Skeletal muscle tissue (tissue), 4 donors: ENCODE data around the gene B3GNT9. TPM values are rescaled to one million over a fixed set of nuclear protein-coding genes. Genes with fewer than 3 reads are reported as not detected.
A peak's percentile ranks its signal among the peaks of the same experiment; 100 is the strongest.

Source experiments
- H3K27ac ChIP-seq: one replicate; pipeline ENCODE4 v1.7.0; 2013; ENCODE audit warnings: mild to moderate bottlenecking, low read depth, low read length, inconsistent platforms
- H3K27me3 ChIP-seq, 3 donors: one replicate each; pipeline ENCODE4 v1.7.0; 2013; ENCODE audit warnings: low read length in 3 of 3; ENCODE audit not compliant: control insufficient read depth in 3 of 3, insufficient read depth in 3 of 3
- H3K36me3 ChIP-seq, 3 donors: one replicate each; pipeline ENCODE4 v1.7.0; 2013; ENCODE audit warnings: low read length in 3 of 3; ENCODE audit not compliant: control insufficient read depth in 3 of 3, insufficient read depth in 3 of 3
- H3K4me1 ChIP-seq, 3 donors: one replicate each; pipeline ENCODE4 v1.7.0; 2013; ENCODE audit warnings: low read length in 3 of 3, mild to moderate bottlenecking in 3 of 3; ENCODE audit not compliant: control insufficient read depth in 3 of 3, insufficient read depth in 3 of 3
- H3K4me3 ChIP-seq, 3 donors: one replicate each; pipeline ENCODE4 v1.7.0; 2013; ENCODE audit warnings: low read length in 3 of 3
- H3K9ac ChIP-seq, 3 donors: one replicate each; pipeline ENCODE4 v1.7.0; 2013; ENCODE audit warnings: low read length in 3 of 3, mild to moderate bottlenecking in 3 of 3, moderate library complexity in 2 of 3, low read depth in 1 of 3
- H3K9me3 ChIP-seq, 3 donors: one replicate each; pipeline ENCODE4 v1.7.0; 2013; ENCODE audit warnings: low read length in 3 of 3; ENCODE audit not compliant: control insufficient read depth in 3 of 3
- total RNA-seq: library from RNA; depleted of rRNA; stranded (reverse); fragments of >200 nt; gene quantifications from one replicate; pipeline ENCODE4 v1.2.3, GENCODE V29; 2014
- donor health status: Osteomylitis.

The B3GNT9 gene
- total RNA-seq, 1 donor from 2014 or later = 7.8 TPM

- no peaks in the 10 kb centered on the region for H3K27me3 ChIP-seq
- H3K9me3 ChIP-seq = no peaks in the 10 kb centered on the region
- H3K36me3 ChIP-seq = peaks cover 3 to 7% (median 4%) of the 10 kb centered on the region in 3 donors
- H3K4me1 ChIP-seq = peaks cover 20 to 39% (median 29%) of the 10 kb centered on the region in 3 donors
- peak overlapping the region in 1 of 3 donors; percentile 96 for H3K9ac ChIP-seq
- H3K27ac ChIP-seq = no peak overlapping the region
- no peak overlapping the region for H3K4me3 ChIP-seq
These were observed 42.3 kb downstream of the B3GNT9 start for GRCh38 chr16:67108489-67108888.

GRCh38 chr16:67105881-67106280, 44.9 kb downstream of the B3GNT9 start:
- Histone ChIP-seq H3K36me3 (no peaks in the 10 kb centered on the region), H3K9ac (no peak overlapping the region), H3K4me3 (no peak overlapping the region), H3K27me3 (no peaks in the 10 kb centered on the region), H3K27ac (peak overlapping the region; percentile 54), H3K9me3 (no peaks in the 10 kb centered on the region), H3K4me1 (peaks cover 14 to 24% (median 22%) of the 10 kb centered on the region in 3 donors)

GRCh38 chr16:67105246-67105645, 45.6 kb downstream of the B3GNT9 start:
- no peaks in the 10 kb centered on the region for H3K9me3 ChIP-seq
- H3K9ac ChIP-seq = no peak overlapping the region
- H3K4me1 ChIP-seq = peaks cover 8 to 19% (median 16%) of the 10 kb centered on the region in 3 donors
- H3K36me3 ChIP-seq = no peaks in the 10 kb centered on the region
- peak overlapping the region; percentile 33 for H3K27ac ChIP-seq
- no peaks in the 10 kb centered on the region for H3K27me3 ChIP-seq
- H3K4me3 ChIP-seq = no peak overlapping the region

- H3K9ac ChIP-seq = no peak overlapping the region
- H3K36me3 ChIP-seq = no peaks in the 10 kb centered on the region
- H3K27me3 ChIP-seq = no peaks in the 10 kb centered on the region
- H3K4me1 ChIP-seq = peaks cover 8 to 17% (median 16%) of the 10 kb centered on the region in 3 donors
- H3K27ac ChIP-seq = peak overlapping the region; percentile 33
- H3K9me3 ChIP-seq = no peaks in the 10 kb centered on the region
- no peak overlapping the region for H3K4me3 ChIP-seq
These were observed 46.0 kb downstream of the B3GNT9 start for GRCh38 chr16:67104845-67105244.

GRCh38 chr16:67104061-67104460, 46.7 kb downstream of the B3GNT9 start:
- no peak overlapping the region for H3K9ac ChIP-seq
- H3K27me3 ChIP-seq = no peaks in the 10 kb centered on the region
- H3K27ac ChIP-seq = no peak overlapping the region
- peaks cover 3 to 11% (median 11%) of the 10 kb centered on the region in 3 donors for H3K4me1 ChIP-seq
- H3K9me3 ChIP-seq = no peaks in the 10 kb centered on the region
- H3K4me3 ChIP-seq = no peak overlapping the region
- H3K36me3 ChIP-seq = no peaks in the 10 kb centered on the region

- Histone ChIP-seq H3K9ac (no peak overlapping the region), H3K4me3 (no peak overlapping the region), H3K4me1 (peaks cover 0 to 8% (median 8%) of the 10 kb centered on the region in 3 donors), H3K9me3 (no peaks in the 10 kb centered on the region), H3K27me3 (no peaks in the 10 kb centered on the region), H3K36me3 (peaks cover 0 to 4% (median 0%) of the 10 kb centered on the region in 3 donors), H3K27ac (no peak overlapping the region)
These were observed 49.3 kb downstream of the B3GNT9 start for GRCh38 chr16:67101311-67102082.

- Histone ChIP-seq H3K27me3 (no peaks in the 10 kb centered on the region), H3K9ac (no peak overlapping the region), H3K4me1 (peaks cover 0 to 5% (median 3%) of the 10 kb centered on the region in 3 donors), H3K9me3 (no peaks in the 10 kb centered on the region), H3K27ac (no peak overlapping the region), H3K36me3 (peaks cover 0 to 4% (median 0%) of the 10 kb centered on the region in 3 donors), H3K4me3 (no peak overlapping the region)
These were observed 50.1 kb downstream of the B3GNT9 start for GRCh38 chr16:67100569-67101310.

- Histone ChIP-seq H3K9ac (no peak overlapping the region), H3K9me3 (no peaks in the 10 kb centered on the region), H3K4me1 (no peaks in the 10 kb centered on the region), H3K36me3 (peaks cover 0 to 4% (median 0%) of the 10 kb centered on the region in 3 donors), H3K27me3 (no peaks in the 10 kb centered on the region), H3K4me3 (no peak overlapping the region), H3K27ac (no peak overlapping the region)
These were observed 52.2 kb downstream of the B3GNT9 start for GRCh38 chr16:67098599-67098998.
